HUES64 (cell line): ENCODE data around the gene AMMECR1L.
"Not testable (repeated sequence)": the region's sequence is repeated elsewhere in the genome, so short reads cannot be mapped to it uniquely, and the experiment has no call there.

Experiments
- H3K27ac ChIP-seq: 2 replicates; pipeline ENCODE4 v1.7.0; 2013; ENCODE audit warnings: low read depth, low read length, inconsistent platforms
- H3K27me3 ChIP-seq: 2 replicates; pipeline ENCODE4 v1.6.1; 2013; ENCODE audit warnings: mild to moderate bottlenecking, low read length; ENCODE audit not compliant: insufficient read depth
- H3K36me3 ChIP-seq: 2 replicates; pipeline ENCODE4 v1.6.1; 2013; ENCODE audit warnings: mild to moderate bottlenecking, low read length; ENCODE audit not compliant: insufficient read depth
- H3K4me1 ChIP-seq: 2 replicates; pipeline ENCODE4 v1.6.1; 2013; ENCODE audit warnings: mild to moderate bottlenecking, low read length, moderate library complexity; ENCODE audit not compliant: insufficient read depth
- H3K4me3 ChIP-seq: 2 replicates; pipeline ENCODE4 v1.5.1; 2013; ENCODE audit warnings: mild to moderate bottlenecking, low read length, moderate library complexity
- H3K9ac ChIP-seq: 2 replicates; pipeline ENCODE4 v1.6.1; 2013; ENCODE audit warnings: mild to moderate bottlenecking, low read depth, low read length
- H3K9me3 ChIP-seq: 2 replicates; pipeline ENCODE4 v1.6.1; 2013; ENCODE audit warnings: low read depth, low read length; ENCODE audit not compliant: insufficient read depth
- WGBS: fragments of 150-250, 120-280 bp; methylation state at CpG from one replicate; pipeline ENCODE4 v1.1.7; 2013; ENCODE audit warnings: missing lambda C conversion rate; 5-methylcytosine and 5-hydroxymethylcytosine counted together

AMMECR1L gene

DNA sequence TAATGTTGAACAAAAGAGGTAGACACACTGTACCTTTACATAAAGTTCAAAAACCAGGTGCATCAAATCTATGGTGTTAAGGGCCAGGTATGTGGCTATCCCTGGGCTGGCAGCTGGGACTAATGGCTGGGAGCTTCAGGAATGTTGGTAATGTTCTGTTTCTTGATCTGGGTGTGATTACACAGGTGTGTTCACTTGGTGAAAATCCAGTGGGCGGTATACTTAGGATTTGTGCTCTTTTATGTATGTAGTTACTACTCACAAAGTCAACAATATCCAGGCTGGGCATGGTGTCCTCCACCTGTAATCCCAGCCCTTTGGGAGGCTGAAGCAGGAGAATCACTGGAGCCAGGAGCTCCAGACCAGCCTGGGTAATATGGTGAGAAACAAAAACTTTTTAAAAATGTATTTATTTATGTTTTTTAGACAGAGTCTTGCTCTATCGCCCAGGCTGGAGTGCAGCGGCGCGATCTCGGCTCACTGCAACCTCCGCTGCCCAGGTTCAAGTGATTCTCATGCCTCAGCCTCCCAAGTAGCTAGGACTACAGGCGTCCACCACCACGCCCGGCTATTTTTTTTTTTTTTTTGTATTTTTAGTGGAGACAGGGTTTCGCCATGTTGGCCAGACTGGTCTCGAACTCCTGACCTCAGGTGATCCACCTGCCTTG, 22.1 kb upstream of the AMMECR1L start:
- not testable (repeated sequence) for H3K36me3 ChIP-seq, H3K27me3 ChIP-seq, H3K9me3 ChIP-seq, H3K4me3 ChIP-seq, H3K9ac ChIP-seq, H3K4me1 ChIP-seq, H3K27ac ChIP-seq
- WGBS: 96% methylated on average over 11 of the region's 12 CpGs

DNA sequence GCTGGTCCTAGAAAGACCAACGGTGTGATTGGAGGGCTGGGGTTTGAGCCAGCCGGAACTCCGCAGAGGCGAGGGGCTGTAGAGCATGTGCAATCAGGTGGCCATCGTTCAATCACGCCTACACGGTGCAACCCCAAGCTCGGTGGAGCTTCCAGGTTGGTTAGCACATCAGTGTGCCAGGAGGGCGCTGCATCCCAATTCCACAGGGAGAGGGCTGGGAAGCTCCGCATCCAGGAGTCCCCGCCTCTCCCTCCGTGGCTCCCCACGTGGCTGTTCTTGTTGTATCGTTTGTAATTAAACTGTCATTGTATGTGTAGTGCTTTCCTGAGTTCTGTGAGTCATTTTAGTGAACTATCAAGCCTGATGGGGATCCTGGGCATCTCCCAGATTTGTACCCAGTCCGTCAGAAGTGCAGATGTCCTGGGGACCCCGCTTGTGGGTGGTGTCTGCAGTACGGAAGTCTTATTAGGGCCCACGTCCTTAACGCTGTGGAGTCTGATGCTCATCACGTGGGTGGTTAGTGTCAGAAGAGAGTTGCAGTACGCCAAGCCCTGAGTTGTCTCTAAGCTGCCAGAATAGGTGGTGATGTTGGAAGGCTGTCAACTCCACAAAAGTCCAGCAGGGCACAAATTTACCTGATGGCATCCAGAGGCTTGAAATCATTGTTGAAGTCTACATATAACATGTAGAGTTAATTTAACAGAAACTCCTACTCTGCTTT, 20.6 kb upstream of the AMMECR1L start:
- no peak overlapping the region for H3K9ac ChIP-seq
- no peak overlapping the region for H3K27ac ChIP-seq
- 0 out of 2 replicates have a peak, but pooled peaks cover 3% of the 10 kb centered on the region for H3K4me1 ChIP-seq
- no peaks in the 10 kb centered on the region for H3K36me3 ChIP-seq
- H3K27me3 ChIP-seq: no peaks in the 10 kb centered on the region
- 69% methylated on average over 21 of the region's 21 CpGs for WGBS
- no peak overlapping the region for H3K4me3 ChIP-seq
- no peaks in the 10 kb centered on the region for H3K9me3 ChIP-seq

GRCh38 chr2:127901339-127902056, 15.7 kb upstream of the AMMECR1L start:
- WGBS: 93% methylated on average over 12 of the region's 12 CpGs
- Histone ChIP-seq H3K36me3 (no peaks in the 10 kb centered on the region), H3K4me3 (no peak overlapping the region), H3K4me1 (0 out of 2 replicates have a peak, but pooled peaks cover 3% of the 10 kb centered on the region), H3K27me3 (no peaks in the 10 kb centered on the region), H3K9ac (no peak overlapping the region), H3K9me3 (no peaks in the 10 kb centered on the region), H3K27ac (no peak overlapping the region)

- H3K4me3 ChIP-seq: no peak overlapping the region
- no peaks in the 10 kb centered on the region for H3K9me3 ChIP-seq
- WGBS: no CpG with 5 or more reads among the region's 1 CpG
- H3K4me1 ChIP-seq: peaks cover 8% of the 10 kb centered on the region
- H3K27ac ChIP-seq: no peak overlapping the region
- no peaks in the 10 kb centered on the region for H3K27me3 ChIP-seq
- no peaks in the 10 kb centered on the region for H3K36me3 ChIP-seq
- no peak overlapping the region for H3K9ac ChIP-seq
Measured at GRCh38 chr2:127897531-127898211, 11.9 kb upstream of the AMMECR1L start.

DNA sequence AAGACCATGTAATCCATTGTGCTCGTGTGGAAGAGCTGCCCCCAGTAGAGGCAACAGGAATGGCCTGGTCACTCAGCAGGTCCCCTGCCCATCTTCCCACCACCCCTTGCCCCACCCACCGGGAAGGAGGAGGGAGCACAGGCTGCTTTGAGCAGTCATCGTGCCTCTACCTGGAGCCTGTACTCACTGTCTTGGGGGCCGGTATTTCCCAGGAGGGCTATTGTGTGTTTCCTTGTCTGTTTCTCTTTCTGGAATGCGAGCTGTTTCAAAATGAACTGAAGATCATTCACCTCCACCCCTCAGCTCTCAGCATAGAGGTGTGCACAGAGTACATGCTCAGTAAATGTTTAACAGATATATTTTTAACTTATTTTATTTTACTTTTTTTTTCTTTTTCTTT, 7.7 kb upstream of the AMMECR1L start:
- Histone ChIP-seq H3K27me3 (no peaks in the 10 kb centered on the region), H3K9ac (no peak overlapping the region), H3K9me3 (no peaks in the 10 kb centered on the region), H3K4me1 (peaks cover 13% of the 10 kb centered on the region), H3K36me3 (no peaks in the 10 kb centered on the region), H3K27ac (no peak overlapping the region), H3K4me3 (no peak overlapping the region)
- WGBS: 52% methylated on average over 5 of the region's 5 CpGs

DNA sequence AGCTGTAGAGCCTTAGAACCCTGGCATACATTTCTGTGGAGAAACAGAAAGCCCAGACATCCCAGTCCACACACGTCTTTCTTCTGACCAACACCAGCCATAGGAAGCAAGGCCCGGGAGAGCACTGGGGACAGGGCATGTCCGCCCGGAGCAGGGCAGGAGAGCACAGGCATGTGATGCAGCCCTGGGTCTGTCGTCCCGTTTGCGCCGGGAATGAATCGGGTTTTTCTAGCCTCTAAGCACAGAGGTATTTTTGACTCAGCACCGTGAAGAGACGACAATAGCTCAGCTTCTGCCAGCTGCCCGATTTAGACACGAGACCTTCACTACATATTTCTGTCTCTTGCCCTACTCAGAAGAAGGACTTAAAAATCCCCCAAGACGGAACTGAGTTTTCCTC, 7.3 kb upstream of the AMMECR1L start:
- Histone ChIP-seq H3K36me3 (no peaks in the 10 kb centered on the region), H3K27ac (no peak overlapping the region), H3K4me3 (no peak overlapping the region), H3K9me3 (no peaks in the 10 kb centered on the region), H3K9ac (no peak overlapping the region), H3K27me3 (no peaks in the 10 kb centered on the region), H3K4me1 (peaks cover 13% of the 10 kb centered on the region)
- 90% methylated on average over 14 of the region's 14 CpGs for WGBS

DNA sequence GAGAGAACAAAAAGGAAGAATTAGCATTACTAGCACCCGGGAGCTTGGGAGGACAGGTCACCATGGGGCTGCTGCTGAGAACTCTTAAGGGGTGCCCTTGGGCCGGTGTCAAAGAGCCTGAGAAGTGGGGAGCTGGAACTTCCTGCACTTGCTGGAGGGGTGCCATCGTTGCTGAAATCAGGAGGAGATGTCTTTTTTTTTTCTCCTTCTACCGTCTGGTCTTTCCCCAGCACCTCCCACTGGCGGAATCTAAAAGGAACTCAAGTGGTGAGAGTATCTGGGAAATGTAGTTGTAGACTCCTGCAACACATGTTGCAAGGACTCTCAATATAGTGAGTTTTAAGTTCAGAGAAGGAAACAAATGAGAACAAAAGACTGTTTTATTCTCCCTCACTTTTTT, 6.1 kb upstream of the AMMECR1L start:
- no peaks in the 10 kb centered on the region for H3K27me3 ChIP-seq
- H3K9me3 ChIP-seq: no peaks in the 10 kb centered on the region
- 80% methylated on average over 3 of the region's 5 CpGs for WGBS
- no peak overlapping the region for H3K4me3 ChIP-seq
- H3K9ac ChIP-seq: no peak overlapping the region
- H3K4me1 ChIP-seq: peaks cover 19% of the 10 kb centered on the region
- H3K36me3 ChIP-seq: no peaks in the 10 kb centered on the region
- no peak overlapping the region for H3K27ac ChIP-seq

- H3K9me3 ChIP-seq, H3K4me3 ChIP-seq, H3K27me3 ChIP-seq, H3K36me3 ChIP-seq, H3K27ac ChIP-seq, H3K9ac ChIP-seq: not testable (repeated sequence)
- WGBS: 97% methylated on average over 7 of the region's 7 CpGs
- peaks cover 19% of the 10 kb centered on the region for H3K4me1 ChIP-seq
Measured at GRCh38 chr2:127890756-127891155, 5.0 kb upstream of the AMMECR1L start.

DNA sequence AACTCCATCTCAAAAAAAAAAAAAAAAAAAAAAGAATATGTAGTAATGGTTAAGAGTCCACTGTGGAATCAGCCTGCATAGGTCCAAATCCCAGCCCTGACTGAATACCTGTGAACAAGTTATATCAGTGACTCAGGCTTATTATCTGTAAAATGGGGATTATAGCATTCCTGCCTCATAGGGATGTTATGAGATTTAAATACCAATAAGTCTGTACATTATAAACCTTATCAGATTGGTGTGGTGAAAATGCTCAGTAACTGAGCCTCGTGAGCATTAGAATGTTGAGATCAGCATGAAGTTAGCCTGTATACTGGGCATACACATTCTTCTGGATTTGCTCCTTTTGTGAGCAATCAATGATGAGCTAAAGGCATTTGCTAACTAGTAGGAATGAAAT, 3.0 kb upstream of the AMMECR1L start:
- no peaks in the 10 kb centered on the region for H3K27me3 ChIP-seq
- no peak overlapping the region for H3K4me3 ChIP-seq
- 89% methylated on average over 1 of the region's 1 CpG for WGBS
- H3K27ac ChIP-seq: no peak overlapping the region
- peaks cover 27% of the 10 kb centered on the region for H3K4me1 ChIP-seq
- H3K9me3 ChIP-seq: no peaks in the 10 kb centered on the region
- peaks cover 5% of the 10 kb centered on the region; the same call in 1 of the 2 replicates for H3K36me3 ChIP-seq
- H3K9ac ChIP-seq: no peak overlapping the region

DNA sequence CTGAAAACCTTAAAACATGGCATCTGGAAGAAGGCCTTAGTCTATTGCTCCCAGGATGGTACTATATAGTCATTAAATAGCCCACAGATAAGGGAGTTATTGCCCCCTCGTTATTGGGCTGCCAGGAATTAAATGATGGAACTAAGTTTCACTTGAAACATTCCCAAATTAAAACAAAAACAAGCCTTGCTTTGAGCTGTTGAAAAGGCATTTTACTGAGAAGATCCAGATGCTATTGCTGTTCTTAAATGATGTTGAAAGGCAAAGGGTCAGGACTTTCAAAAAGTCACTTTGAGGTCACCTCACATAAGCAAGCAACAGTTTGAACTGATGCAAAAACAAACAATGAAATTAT, 2.0 kb upstream of the AMMECR1L start:
- Histone ChIP-seq H3K4me3 (peak overlapping the region; percentile 80; the same call in 1 of the 2 replicates), H3K36me3 (peaks cover 15% of the 10 kb centered on the region), H3K4me1 (peaks cover 25% of the 10 kb centered on the region), H3K27me3 (no peaks in the 10 kb centered on the region), H3K9ac (no peak overlapping the region), H3K27ac (no peak overlapping the region), H3K9me3 (no peaks in the 10 kb centered on the region)
- no CpG with 5 or more reads among the region's 1 CpG for WGBS
